SH-SY5Y (cell line): Measurements from ENCODE around the gene TMEM266.

Source experiments
- GATA2 ChIP-seq: IDR thresholded peaks from 2 replicates; pipeline ENCODE4 v1.6.1; 2011; ENCODE audit warnings: mild to moderate bottlenecking, low read depth, low read length
- GATA3 ChIP-seq: IDR thresholded peaks from 2 replicates; pipeline ENCODE4 v1.6.1; 2011; ENCODE audit warnings: low read depth, mild to moderate bottlenecking, low read length, moderate library complexity

- TF ChIP-seq GATA2 (no peak), GATA3 (no peak)
Observed at GRCh38 chr15:76075046-76075445, 15.3 kb downstream of the TMEM266 start.
